ENCODE data around the gene RASGEF1C.

RASGEF1C gene

GRCh38 chr5:180072556-180072955 is 136.5 kb downstream of the RASGEF1C start:
- CTCF ChIA-PET, result no interaction called here
- POLR2A ChIA-PET (ENCODE audit: low non-redundant PET), result interaction anchor here (0.6 kb wide), 1 partner anchor 27 kb away, joined by 4 read pairs; no protein-coding TSS in a partner anchor
- no peak for TF ChIP-seq CTCF (conservative IDR thresholded peaks at IDR 0.05; ENCODE audit: low read depth)
- DNase-seq (ENCODE audit: low spot score), result no peak
- H3K27ac ChIP-seq, result peak overlapping the region; percentile 88

GRCh38 chr5:180072256-180072548 is 136.8 kb downstream of the RASGEF1C start:
- TF ChIP-seq CTCF (conservative IDR thresholded peaks at IDR 0.05; ENCODE audit: low read depth), result no peak
- peak overlapping the region; percentile 88 for H3K27ac ChIP-seq
- ChIA-PET POLR2A (ENCODE audit: low non-redundant PET) (interaction anchor here (0.6 kb wide), 1 partner anchor 26 kb away, joined by 4 read pairs; no protein-coding TSS in a partner anchor), CTCF (no interaction called here)
- no peak for DNase-seq (ENCODE audit: low spot score)

GRCh38 chr5:180071531-180072255 is 137.3 kb downstream of the RASGEF1C start, which contains the start of gene RNF130:
Gene RNF130, minus strand, starts transcription at chr5:180071759. Its CDS starts 57 bp downstream, at chr5:180071702.
- ChIA-PET POLR2A (ENCODE audit: low non-redundant PET) (interaction anchor here (0.6 kb wide), 1 partner anchor 26 kb away, joined by 4 read pairs; no protein-coding TSS in a partner anchor), CTCF (no interaction called here)
- no peak for TF ChIP-seq CTCF (conservative IDR thresholded peaks at IDR 0.05; ENCODE audit: low read depth)
- peak within 1 kb of the TSS; percentile 88 for H3K27ac ChIP-seq
- peak; percentile 93 for DNase-seq (ENCODE audit: low spot score)

- ChIA-PET POLR2A (ENCODE audit: low non-redundant PET) (no interaction called here), CTCF (interaction anchor here (0.6 kb wide), 1 partner anchor 160 kb away, joined by 3 read pairs; no protein-coding TSS in a partner anchor)
- peak overlapping the region; percentile 88 for H3K27ac ChIP-seq
- TF ChIP-seq CTCF (conservative IDR thresholded peaks at IDR 0.05; ENCODE audit: low read depth), result no peak
- peak; percentile 29 for DNase-seq (ENCODE audit: low spot score)
Measured at GRCh38 chr5:180070756-180071530, 138.1 kb downstream of the RASGEF1C start.

GRCh38 chr5:180069589-180070247 is 139.3 kb downstream of the RASGEF1C start:
- no peak for DNase-seq (ENCODE audit: low spot score)
- ChIA-PET CTCF (interaction anchor here (0.6 kb wide), 1 partner anchor 21 kb away, joined by 3 read pairs; no protein-coding TSS in a partner anchor), POLR2A (ENCODE audit: low non-redundant PET) (no interaction called here)
- TF ChIP-seq CTCF (conservative IDR thresholded peaks at IDR 0.05; ENCODE audit: low read depth), result no peak
- no peak overlapping the region for H3K27ac ChIP-seq

GRCh38 chr5:180068519-180069090 is 140.4 kb downstream of the RASGEF1C start:
- CTCF ChIA-PET, result no interaction called here
- POLR2A ChIA-PET (ENCODE audit: low non-redundant PET), result no interaction called here
- no peak for DNase-seq (ENCODE audit: low spot score)
- H3K27ac ChIP-seq, result no peak overlapping the region
- TF ChIP-seq CTCF (conservative IDR thresholded peaks at IDR 0.05; ENCODE audit: low read depth), result no peak
